GM19463 (cell line): ENCODE results near the gene ENTPD8.
"Not testable (repeated sequence)": the region's sequence is repeated elsewhere in the genome, so short reads cannot be mapped to it uniquely, and the experiment has no call there.

ENCODE experiments used
- ATAC-seq: cut with Tn5 transposase; IDR thresholded peaks from one replicate; pipeline ENCODE4 v1.9.1; 2021; ENCODE audit warnings: mild to moderate bottlenecking, moderate library complexity; ENCODE audit not compliant: unreplicated experiment

ENTPD8 gene

DNA sequence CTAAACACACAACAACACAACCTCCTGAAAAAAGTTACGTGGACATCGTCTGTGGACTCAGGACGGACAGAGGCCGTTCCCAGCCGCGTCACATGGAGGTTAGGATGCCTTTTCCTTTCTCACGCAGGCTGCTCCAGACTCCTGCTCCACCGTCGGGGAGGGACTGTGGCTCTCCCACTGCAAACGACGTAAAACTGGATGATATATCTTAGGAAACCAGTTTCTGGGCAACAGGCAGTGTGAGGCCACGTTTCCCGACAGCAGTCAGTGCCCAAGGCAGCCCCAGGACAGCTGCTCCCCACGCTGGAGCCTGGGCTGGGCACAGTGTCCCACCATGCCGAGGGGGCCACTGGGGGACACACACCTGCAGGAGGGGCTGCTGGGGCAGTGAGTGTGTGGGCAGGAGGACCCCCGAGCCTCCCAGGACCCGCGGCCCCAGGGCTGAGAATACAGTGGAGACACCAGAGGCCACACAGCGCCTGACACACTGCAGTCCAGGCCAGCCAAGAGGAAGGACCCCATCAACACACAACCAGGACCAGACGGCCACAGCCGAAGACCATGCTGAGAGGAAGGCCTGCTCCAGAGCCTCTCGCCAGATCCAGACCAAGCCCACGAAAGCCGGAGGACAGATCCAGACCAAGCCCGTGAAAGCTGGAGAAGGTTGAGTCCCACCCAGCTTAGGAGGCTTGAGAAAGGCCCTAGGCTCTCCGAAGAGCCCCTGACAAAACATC is 44.4 kb downstream of the ENTPD8 start:
- no peak for ATAC-seq

DNA sequence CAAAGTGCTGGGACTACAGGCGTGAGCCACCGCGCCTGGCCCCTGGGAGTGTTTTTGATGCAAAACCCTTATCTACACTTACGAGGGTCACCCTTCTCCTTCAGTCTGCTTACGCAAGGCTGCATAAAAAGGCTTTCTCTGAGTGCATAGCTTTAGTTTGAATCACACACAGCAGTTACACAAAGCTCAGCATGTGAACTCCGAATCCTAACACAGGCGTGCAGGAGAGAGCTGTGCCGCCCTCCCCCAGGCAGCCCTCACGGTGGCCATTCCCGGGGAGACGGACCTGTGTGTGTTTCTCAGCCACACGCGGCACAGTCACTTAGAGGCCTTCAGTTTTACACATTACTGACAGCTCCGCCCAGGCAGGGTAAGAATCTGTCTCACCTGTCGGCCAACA is 44.9 kb downstream of the ENTPD8 start:
- ATAC-seq: no peak

DNA sequence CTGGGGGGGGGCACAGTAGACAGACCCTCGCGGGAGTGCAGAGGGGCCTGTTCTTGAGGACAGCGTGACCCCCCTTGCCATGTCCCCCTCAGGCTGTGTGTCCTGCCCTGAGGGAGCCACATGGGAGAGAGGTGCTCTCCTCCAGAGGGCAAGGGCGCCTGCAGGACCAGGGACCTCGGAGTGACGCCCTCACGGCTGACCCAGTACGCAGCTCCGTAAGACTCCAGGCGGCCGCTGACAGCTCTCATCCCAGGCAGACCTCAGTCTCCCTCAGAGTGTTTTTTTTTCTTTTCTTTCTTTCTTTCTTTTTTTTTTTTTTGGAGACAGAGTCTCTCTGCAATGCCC is 45.5 kb downstream of the ENTPD8 start:
- ATAC-seq: no peak

DNA sequence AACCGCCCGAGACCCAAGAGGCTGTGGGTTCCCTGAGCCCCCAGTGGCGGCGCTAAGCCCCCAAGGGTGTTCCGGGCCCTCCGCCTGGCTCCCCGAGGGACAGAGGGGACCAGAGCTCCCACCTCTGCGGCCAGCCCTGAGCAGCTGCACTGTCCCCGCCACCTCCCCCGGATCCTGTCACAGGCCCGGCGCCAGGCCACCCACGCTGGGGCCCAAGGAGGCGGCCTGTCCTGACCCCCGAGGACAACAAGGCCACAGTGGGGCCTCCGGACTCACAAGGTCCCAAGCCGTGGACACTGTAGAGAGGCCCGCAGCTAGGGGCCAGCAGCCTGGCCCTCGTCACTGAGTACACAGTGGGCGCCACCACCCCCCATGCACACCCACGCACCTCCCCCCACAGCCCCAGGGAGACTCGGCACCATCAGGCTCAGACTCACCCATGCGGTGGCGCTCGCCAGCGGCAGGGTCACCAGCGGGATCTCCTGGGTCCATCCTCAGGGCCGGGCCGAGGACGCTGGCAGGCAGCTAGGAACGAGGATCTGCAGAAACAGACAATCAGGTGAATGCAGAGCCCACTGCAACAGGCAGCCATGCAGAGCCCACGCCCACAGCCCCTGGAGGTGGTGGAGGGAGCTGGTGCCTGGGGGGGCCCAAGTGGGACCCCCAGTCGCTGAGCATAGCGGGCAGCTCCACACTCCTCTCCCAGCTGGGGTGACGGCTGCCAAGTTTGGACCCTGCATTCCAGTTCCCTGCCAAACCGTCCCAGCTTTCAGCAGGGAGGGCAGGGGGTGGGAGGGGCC is 46.1 kb downstream of the ENTPD8 start:
- no peak for ATAC-seq

- no peak for ATAC-seq
Observed at GRCh38 chr9:137393176-137394150, 47.7 kb downstream of the ENTPD8 start.

GRCh38 chr9:137392232-137393007 is 48.7 kb downstream of the ENTPD8 start:
- no peak for ATAC-seq

- ATAC-seq: no peak
Observed at GRCh38 chr9:137391411-137391754, 49.8 kb downstream of the ENTPD8 start.

GRCh38 chr9:137390553-137391410 is 50.4 kb downstream of the ENTPD8 start:
- no peak for ATAC-seq

- ATAC-seq: no peak
Observed at GRCh38 chr9:137389428-137389746, 51.8 kb downstream of the ENTPD8 start.

DNA sequence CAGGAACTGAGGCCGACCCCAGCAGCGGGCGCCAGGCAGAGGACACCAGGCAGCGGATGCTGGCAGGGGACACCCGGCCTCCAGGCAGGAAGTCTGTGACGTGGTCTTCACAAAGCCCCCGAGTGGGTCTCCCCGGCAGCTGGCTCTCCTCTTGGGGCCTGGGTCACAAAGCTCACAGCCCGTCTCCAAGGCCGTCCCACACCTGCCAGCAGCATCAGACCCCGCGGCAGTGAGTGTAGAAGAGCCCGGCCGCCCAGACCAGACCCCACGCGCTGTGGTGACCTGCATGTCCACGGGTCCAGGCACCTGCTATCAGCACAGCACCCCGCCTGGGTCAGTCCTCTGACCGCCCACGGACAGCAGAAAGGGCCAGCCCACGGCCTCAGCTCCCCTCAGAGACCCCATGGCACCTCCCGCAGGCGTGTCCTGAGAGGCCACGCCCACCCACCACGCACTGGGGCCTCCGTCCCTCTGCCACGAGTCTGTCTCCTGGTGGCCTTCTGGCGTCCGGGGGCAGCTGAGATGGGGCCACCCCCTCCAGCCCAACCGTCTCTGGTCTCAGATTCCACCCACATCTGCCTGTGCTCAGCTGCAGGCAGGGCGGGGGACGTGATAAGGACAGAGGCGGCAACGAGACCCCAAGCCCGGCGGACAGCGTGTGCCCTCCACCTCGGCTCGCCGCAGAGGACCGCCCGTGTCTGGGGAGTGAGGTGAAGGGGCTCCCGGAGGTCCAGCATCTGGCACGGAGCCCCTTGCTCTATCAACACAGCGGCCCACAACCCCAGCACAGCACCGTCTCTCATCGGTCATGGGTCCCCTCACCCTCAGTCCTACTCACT is 52.3 kb downstream of the ENTPD8 start:
- no peak for ATAC-seq

- no peak for ATAC-seq
Observed at GRCh38 chr9:137387891-137388560, 53.1 kb downstream of the ENTPD8 start.

- ATAC-seq: no peak
Observed at GRCh38 chr9:137387114-137387890, 53.9 kb downstream of the ENTPD8 start.

GRCh38 chr9:137386507-137387113 is 54.5 kb downstream of the ENTPD8 start:
- ATAC-seq: not testable (repeated sequence)

DNA sequence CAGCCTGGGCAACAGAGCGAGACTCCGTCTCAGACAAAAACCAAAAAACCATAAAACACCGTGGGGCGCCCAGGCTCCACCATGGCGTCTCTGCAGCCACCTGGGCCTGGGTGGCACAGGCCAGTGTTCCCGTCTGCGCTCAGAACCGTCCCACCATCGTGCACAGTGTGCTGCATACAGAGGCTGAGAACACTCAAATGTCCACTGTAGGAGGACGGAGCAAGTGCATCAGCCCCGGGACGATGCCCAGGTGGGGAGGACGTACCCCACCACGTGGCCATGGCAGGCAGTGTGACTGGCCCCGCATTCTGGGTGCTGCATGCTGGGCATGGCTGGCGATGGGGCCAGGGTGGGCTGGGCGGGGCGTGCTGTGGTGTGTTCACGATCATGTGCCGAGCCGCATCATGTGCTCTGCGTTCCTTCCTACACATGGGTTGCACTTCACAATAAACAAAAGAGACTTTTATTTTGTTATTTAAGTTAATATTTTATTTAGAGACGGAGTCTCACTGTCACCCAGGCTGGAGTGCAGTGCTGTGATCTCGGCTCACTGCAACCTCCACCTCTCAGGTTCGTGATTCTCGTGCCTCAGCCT is 56.0 kb downstream of the ENTPD8 start:
- no peak for ATAC-seq
